HL-60 (cell line): ENCODE results near the gene STX4.

Source experiments
- GABPA ChIP-seq: IDR thresholded peaks from 2 replicates; pipeline ENCODE4 v1.6.1; 2012; ENCODE audit warnings: low read depth
- POLR2AphosphoS5 ChIP-seq: IDR thresholded peaks from 2 replicates; pipeline ENCODE4 v1.6.1; 2012; ENCODE audit warnings: low read depth
- TF ChIP-seq, protein P1 (sequence below): IDR thresholded peaks from one replicate; pipeline ENCODE4 v1.5.1; 2011; ENCODE audit warnings: low read length, control low read depth, inconsistent platforms; ENCODE audit not compliant: insufficient read depth
- TF ChIP-seq, protein P2 (sequence below): IDR thresholded peaks from 2 replicates; pipeline ENCODE4 v1.6.1; 2012; ENCODE audit warnings: low read depth; ENCODE audit not compliant: insufficient replicate concordance

DNA sequence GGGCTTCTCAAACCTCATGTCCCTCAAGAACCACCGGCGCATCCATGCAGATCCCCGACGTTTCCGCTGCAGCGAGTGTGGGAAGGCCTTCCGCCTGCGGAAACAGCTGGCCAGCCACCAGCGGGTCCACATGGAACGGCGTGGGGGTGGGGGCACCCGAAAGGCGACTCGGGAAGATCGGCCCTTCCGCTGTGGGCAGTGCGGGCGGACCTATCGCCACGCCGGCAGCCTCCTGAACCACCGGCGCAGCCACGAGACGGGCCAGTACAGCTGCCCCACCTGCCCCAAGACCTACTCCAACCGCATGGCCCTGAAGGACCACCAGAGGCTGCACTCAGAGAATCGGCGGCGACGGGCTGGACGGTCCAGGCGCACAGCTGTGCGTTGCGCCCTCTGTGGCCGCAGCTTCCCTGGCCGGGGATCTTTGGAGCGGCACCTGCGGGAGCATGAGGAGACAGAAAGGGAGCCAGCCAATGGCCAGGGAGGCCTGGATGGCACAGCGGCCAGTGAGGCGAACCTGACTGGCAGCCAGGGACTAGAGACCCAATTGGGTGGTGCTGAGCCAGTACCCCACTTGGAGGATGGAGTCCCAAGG is 46.8 kb downstream of the STX4 start:
- peak; percentile 51; the same call in 1 of the 2 replicates for TF ChIP-seq POLR2AphosphoS5
- TF ChIP-seq, protein P1, sequence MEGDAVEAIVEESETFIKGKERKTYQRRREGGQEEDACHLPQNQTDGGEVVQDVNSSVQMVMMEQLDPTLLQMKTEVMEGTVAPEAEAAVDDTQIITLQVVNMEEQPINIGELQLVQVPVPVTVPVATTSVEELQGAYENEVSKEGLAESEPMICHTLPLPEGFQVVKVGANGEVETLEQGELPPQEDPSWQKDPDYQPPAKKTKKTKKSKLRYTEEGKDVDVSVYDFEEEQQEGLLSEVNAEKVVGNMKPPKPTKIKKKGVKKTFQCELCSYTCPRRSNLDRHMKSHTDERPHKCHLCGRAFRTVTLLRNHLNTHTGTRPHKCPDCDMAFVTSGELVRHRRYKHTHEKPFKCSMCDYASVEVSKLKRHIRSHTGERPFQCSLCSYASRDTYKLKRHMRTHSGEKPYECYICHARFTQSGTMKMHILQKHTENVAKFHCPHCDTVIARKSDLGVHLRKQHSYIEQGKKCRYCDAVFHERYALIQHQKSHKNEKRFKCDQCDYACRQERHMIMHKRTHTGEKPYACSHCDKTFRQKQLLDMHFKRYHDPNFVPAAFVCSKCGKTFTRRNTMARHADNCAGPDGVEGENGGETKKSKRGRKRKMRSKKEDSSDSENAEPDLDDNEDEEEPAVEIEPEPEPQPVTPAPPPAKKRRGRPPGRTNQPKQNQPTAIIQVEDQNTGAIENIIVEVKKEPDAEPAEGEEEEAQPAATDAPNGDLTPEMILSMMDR: no peak
- TF ChIP-seq, protein P2, sequence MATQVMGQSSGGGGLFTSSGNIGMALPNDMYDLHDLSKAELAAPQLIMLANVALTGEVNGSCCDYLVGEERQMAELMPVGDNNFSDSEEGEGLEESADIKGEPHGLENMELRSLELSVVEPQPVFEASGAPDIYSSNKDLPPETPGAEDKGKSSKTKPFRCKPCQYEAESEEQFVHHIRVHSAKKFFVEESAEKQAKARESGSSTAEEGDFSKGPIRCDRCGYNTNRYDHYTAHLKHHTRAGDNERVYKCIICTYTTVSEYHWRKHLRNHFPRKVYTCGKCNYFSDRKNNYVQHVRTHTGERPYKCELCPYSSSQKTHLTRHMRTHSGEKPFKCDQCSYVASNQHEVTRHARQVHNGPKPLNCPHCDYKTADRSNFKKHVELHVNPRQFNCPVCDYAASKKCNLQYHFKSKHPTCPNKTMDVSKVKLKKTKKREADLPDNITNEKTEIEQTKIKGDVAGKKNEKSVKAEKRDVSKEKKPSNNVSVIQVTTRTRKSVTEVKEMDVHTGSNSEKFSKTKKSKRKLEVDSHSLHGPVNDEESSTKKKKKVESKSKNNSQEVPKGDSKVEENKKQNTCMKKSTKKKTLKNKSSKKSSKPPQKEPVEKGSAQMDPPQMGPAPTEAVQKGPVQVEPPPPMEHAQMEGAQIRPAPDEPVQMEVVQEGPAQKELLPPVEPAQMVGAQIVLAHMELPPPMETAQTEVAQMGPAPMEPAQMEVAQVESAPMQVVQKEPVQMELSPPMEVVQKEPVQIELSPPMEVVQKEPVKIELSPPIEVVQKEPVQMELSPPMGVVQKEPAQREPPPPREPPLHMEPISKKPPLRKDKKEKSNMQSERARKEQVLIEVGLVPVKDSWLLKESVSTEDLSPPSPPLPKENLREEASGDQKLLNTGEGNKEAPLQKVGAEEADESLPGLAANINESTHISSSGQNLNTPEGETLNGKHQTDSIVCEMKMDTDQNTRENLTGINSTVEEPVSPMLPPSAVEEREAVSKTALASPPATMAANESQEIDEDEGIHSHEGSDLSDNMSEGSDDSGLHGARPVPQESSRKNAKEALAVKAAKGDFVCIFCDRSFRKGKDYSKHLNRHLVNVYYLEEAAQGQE: no peak
- TF ChIP-seq GABPA: no peak
